ENCODE data around the gene ALDH1B1. TPM values are rescaled to one million over a fixed set of nuclear protein-coding genes. Genes with fewer than 3 reads are reported as not detected.

The ALDH1B1 gene
- polyA plus RNA-seq, 3 donors from 2014 or later, result 8.8 to 14.2 (median 10.9) TPM

- no peaks in the 10 kb centered on the region for H3K4me1 Mint-ChIP-seq
- no peaks in the 10 kb centered on the region for H3K9me3 Mint-ChIP-seq
- no peak overlapping the region for H3K27ac Mint-ChIP-seq
- no peak for DNase-seq
- no peak overlapping the region for H3K4me3 Mint-ChIP-seq
- no peaks in the 10 kb centered on the region for H3K36me3 Mint-ChIP-seq
- H3K27me3 Mint-ChIP-seq (ENCODE audit: low read depth in 3 of 3), result peaks cover 3 to 12% (median 9%) of the 10 kb centered on the region in 3 donors
These were observed 46.9 kb downstream of the ALDH1B1 start for GRCh38 chr9:38439291-38439915.

DNA sequence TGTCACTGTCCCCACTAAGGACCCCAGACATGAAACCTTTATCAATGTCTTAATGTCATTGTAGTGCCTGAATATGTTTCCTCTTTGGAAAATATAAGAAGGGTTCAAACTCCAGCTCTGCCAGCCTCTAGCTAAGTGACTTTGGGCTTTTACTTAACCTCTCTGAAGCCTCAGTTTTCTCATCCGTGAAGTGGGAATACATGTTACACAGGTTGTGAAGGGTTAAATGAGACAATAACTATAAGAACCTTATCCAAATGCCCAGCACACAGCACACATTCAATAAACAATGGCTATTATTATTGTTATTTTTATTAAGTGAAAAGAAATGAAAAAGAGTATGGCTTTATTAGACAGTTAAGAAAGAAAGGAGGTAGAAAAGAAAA lies 47.4 kb downstream of the ALDH1B1 start:
- H3K27ac Mint-ChIP-seq, result no peak overlapping the region
- H3K4me3 Mint-ChIP-seq, result no peak overlapping the region
- DNase-seq, result no peak
- no peaks in the 10 kb centered on the region for H3K9me3 Mint-ChIP-seq
- H3K36me3 Mint-ChIP-seq, result no peaks in the 10 kb centered on the region
- H3K4me1 Mint-ChIP-seq, result no peaks in the 10 kb centered on the region
- peaks cover 3 to 12% (median 9%) of the 10 kb centered on the region in 3 donors for H3K27me3 Mint-ChIP-seq (ENCODE audit: low read depth in 3 of 3)

- peaks cover 5 to 13% (median 9%) of the 10 kb centered on the region in 3 donors for H3K27me3 Mint-ChIP-seq (ENCODE audit: low read depth in 3 of 3)
- no peak for DNase-seq
- no peak overlapping the region for H3K27ac Mint-ChIP-seq
These were observed 48.0 kb downstream of the ALDH1B1 start for GRCh38 chr9:38440516-38440915.

DNA sequence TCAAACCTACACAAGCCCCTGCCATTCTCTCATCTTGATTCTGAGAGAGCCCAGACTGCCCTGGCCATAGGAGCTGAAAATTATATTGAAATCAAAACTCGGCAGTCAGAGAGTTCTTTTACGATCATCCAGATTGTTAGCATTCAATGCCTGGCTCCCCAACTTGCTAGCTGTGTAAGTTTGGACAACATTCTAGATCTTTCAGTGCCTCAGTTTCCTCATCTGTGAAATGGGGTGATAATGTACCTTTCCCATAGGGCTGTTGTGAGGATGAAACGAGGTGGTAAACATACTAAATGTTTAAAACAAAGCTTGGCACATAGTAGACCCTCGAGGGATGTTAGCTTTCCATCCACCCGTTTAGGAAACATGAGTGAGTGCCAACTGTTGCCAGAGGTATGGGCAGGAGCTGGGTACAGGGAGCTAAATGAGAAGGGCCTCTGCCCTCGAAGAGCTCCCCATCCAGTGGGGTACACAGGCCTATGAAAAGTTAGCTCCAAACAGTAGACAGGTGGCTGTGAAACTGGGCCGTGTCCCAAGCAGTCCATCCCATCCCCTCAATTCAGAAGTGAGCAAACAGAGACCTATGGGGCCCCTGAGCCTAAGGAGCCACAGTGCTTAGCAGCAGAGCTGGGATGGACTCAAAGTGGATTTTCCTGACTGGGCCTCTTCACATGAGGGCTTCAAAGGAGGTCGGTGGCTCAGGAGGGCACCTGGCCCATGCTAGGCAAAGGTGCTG lies 49.0 kb downstream of the ALDH1B1 start:
- Mint-ChIP-seq H3K27me3 (ENCODE audit: low read depth in 3 of 3) (peaks cover 5 to 14% (median 5%) of the 10 kb centered on the region in 3 donors), H3K9me3 (peaks cover 0 to 5% (median 0%) of the 10 kb centered on the region in 6 donors), H3K36me3 (no peaks in the 10 kb centered on the region), H3K4me1 (no peaks in the 10 kb centered on the region), H3K4me3 (no peak overlapping the region), H3K27ac (no peak overlapping the region)
- DNase-seq, result no peak

More at GRCh38 chr9:38440516-38440915, 48.0 kb downstream of the ALDH1B1 start:
- Mint-ChIP-seq H3K36me3 (no peaks in the 10 kb centered on the region), H3K9me3 (peaks cover 0 to 3% (median 0%) of the 10 kb centered on the region in 6 donors), H3K4me1 (no peaks in the 10 kb centered on the region), H3K4me3 (no peak overlapping the region)

DNA sequence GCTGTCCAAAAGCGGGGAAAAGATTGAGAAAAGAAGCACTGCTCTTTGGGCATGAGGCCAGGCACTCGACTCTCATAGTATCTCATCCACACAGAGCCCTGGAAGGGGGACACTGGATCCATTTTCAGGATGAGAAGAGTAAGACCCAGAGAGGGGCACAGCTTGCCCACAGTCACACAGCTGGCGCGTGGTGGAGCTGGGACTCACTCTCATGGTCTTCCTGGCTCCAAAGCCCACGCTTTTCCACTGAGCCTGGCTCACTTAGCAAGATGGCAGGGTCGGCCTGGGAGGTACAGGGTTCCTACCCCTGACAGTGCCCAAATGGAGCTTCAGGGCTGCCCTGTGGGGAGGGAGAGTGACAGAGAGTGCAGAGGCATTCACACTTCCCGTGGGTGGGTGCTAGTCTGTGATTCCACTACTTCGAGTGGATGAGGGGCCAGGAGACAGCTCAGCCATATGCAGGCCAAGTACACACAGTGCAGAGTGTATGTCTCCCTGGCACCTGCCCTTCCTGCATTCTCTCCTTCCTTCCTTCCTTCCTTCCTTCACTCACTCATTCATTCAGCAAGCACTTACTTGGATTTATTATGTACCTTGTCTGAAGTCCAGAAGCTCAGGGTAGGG lies 50.1 kb downstream of the ALDH1B1 start:
- H3K27ac Mint-ChIP-seq, result no peak overlapping the region
- H3K27me3 Mint-ChIP-seq (ENCODE audit: low read depth in 3 of 3), result peaks cover 3 to 11% (median 5%) of the 10 kb centered on the region in 3 donors
- DNase-seq, result no peak
- H3K4me1 Mint-ChIP-seq, result no peaks in the 10 kb centered on the region
- no peaks in the 10 kb centered on the region for H3K36me3 Mint-ChIP-seq
- H3K4me3 Mint-ChIP-seq, result no peak overlapping the region
- H3K9me3 Mint-ChIP-seq, result peaks cover 0 to 5% (median 0%) of the 10 kb centered on the region in 6 donors

- H3K27me3 Mint-ChIP-seq (ENCODE audit: low read depth in 3 of 3), result peaks cover 2 to 11% (median 6%) of the 10 kb centered on the region in 3 donors
- no peak for DNase-seq
These were observed 50.7 kb downstream of the ALDH1B1 start for GRCh38 chr9:38443181-38443580.

GRCh38 chr9:38443597-38443996 lies 51.1 kb downstream of the ALDH1B1 start:
- H3K4me3 Mint-ChIP-seq, result no peak overlapping the region
- peaks cover 3 to 11% (median 6%) of the 10 kb centered on the region in 3 donors for H3K27me3 Mint-ChIP-seq (ENCODE audit: low read depth in 3 of 3)
- H3K27ac Mint-ChIP-seq, result no peak overlapping the region
- no peaks in the 10 kb centered on the region for H3K36me3 Mint-ChIP-seq
- peaks cover 0 to 5% (median 0%) of the 10 kb centered on the region in 6 donors for H3K9me3 Mint-ChIP-seq
- no peaks in the 10 kb centered on the region for H3K4me1 Mint-ChIP-seq
- no peak for DNase-seq

More at GRCh38 chr9:38443181-38443580, 50.7 kb downstream of the ALDH1B1 start:
- Mint-ChIP-seq H3K36me3 (no peaks in the 10 kb centered on the region), H3K27ac (no peak overlapping the region), H3K4me1 (no peaks in the 10 kb centered on the region), H3K4me3 (no peak overlapping the region), H3K9me3 (peaks cover 0 to 5% (median 0%) of the 10 kb centered on the region in 6 donors)

- H3K27ac Mint-ChIP-seq, result no peak overlapping the region
- no peak for DNase-seq
- H3K9me3 Mint-ChIP-seq, result peaks cover 0 to 5% (median 0%) of the 10 kb centered on the region in 6 donors
- peaks cover 2 to 5% (median 5%) of the 10 kb centered on the region in 3 donors for H3K27me3 Mint-ChIP-seq (ENCODE audit: low read depth in 3 of 3)
- no peaks in the 10 kb centered on the region for H3K4me1 Mint-ChIP-seq
- no peak overlapping the region for H3K4me3 Mint-ChIP-seq
- H3K36me3 Mint-ChIP-seq, result no peaks in the 10 kb centered on the region
These were observed 52.9 kb downstream of the ALDH1B1 start for GRCh38 chr9:38445154-38446043.

DNA sequence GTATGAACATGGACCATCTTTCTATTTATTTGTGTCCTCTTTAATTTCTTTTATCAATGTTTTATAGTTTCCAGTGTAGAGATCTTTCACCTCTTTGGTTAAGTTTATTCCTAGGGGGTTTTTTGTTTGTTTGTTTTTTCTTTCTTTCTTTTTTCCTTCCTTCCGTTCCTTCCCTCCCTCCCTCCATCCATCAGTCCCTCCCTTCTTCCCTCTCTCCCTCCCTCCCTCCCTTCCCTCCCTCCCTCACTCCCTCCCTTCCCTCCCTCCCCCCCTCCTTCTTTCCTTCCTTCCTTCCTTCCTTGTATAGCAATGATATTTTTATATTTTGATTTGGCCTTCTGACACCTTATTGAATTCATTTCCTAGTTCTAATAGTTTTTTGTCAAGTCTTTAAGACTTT lies 55.2 kb downstream of the ALDH1B1 start:
- peaks cover 5 to 19% (median 15%) of the 10 kb centered on the region in 6 donors for H3K9me3 Mint-ChIP-seq
- H3K27me3 Mint-ChIP-seq (ENCODE audit: low read depth in 3 of 3), result peaks cover 2 to 8% (median 3%) of the 10 kb centered on the region in 3 donors
- H3K27ac Mint-ChIP-seq, result no peak overlapping the region
- no peak overlapping the region for H3K4me3 Mint-ChIP-seq
- peaks cover 0 to 11% (median 0%) of the 10 kb centered on the region in 3 donors for H3K36me3 Mint-ChIP-seq
- H3K4me1 Mint-ChIP-seq, result no peaks in the 10 kb centered on the region
- DNase-seq, result no peak

Other genes starting within 250 kb of the ALDH1B1 start
- gene IGFBPL1, start 31.8 kb downstream of the ALDH1B1 start, polyA plus RNA-seq, result not detected
- not detected for gene ANKRD18A, start 227.9 kb downstream of the ALDH1B1 start, polyA plus RNA-seq